Measurements from ENCODE around the gene KIF14. TPM values are rescaled to one million over a fixed set of nuclear protein-coding genes. Genes with fewer than 3 reads are reported as not detected.

The KIF14 gene
- total and polyA plus RNA-seq, 2 of the 13 experiments (the other 11 are each of a cell fraction or from before 2014, with no cell fraction given) = 3.3 to 11.2 TPM

GRCh38 chr1:200558866-200559459 is 61.6 kb downstream of the KIF14 start (continued):
- TF ChIP-seq SNAPC4 (CRISPR knock-in tag; IDR thresholded peaks at IDR 0.05) (no peak), ZNF180 (CRISPR knock-in tag; IDR thresholded peaks at IDR 0.05; ENCODE audit: borderline replicate concordance, low read depth) (no peak), ZBTB1 (CRISPR knock-in tag; IDR thresholded peaks at IDR 0.05; ENCODE audit: borderline replicate concordance) (no peak)

GRCh38 chr1:200556002-200556401 is 64.5 kb downstream of the KIF14 start:
- Histone ChIP-seq H3K36me3 (replicated peaks in 1 of 2; ENCODE audit: control insufficient read depth in 1 of 2, insufficient read depth in 2 of 2, low read length in 2 of 2) (peaks cover 0 to 22% of the 10 kb centered on the region in 2 experiments; a peak in 2 of 5 replicates), H3K9ac (ENCODE audit: insufficient read depth, low read depth, low read length) (no peak overlapping the region), H3K27ac (ENCODE audit: extremely low read length, insufficient read depth, low read length) (no peak overlapping the region), H2AFZ (ENCODE audit: low read length) (no peak overlapping the region), H3K27me3 (ENCODE audit: control insufficient read depth in 1 of 2, insufficient read depth in 2 of 2, low read length in 2 of 2) (no peaks in the 10 kb centered on the region), H3K79me2 (ENCODE audit: insufficient read depth, low read length) (no peaks in the 10 kb centered on the region), H3K4me2 (ENCODE audit: low read depth, low read length) (no peak overlapping the region), H3K4me1 (ENCODE audit: insufficient read depth, low read length) (no peaks in the 10 kb centered on the region), H4K20me1 (ENCODE audit: insufficient read depth, low read length) (no peaks in the 10 kb centered on the region), H3K9me3 (ENCODE audit: low read length) (no peaks in the 10 kb centered on the region), H3K4me3 (replicated peaks in 1 of 3; ENCODE audit: insufficient read depth in 1 of 3, low read depth in 2 of 3, low read length in 3 of 3) (no peak overlapping the region)
- FAIRE-seq (no peak), ATAC-seq (no peak), DNase-seq (ENCODE audit: low spot score) (no peak)
- POLR2A ChIA-PET = no interaction called here
- in situ Hi-C loops (cut with HindIII; ENCODE audit: extremely low pct_ligation_motif_present, low pct_unique_long_range_greater_than_20kb) (no loop called here), intact Hi-C loops (cut with micrococcal nuclease; ENCODE audit: unreplicated experiment) (loop anchor here (5.0 kb wide), 1 partner anchor 556 kb away; the partner anchor contains the start of gene CACNA1S)
- CTCF ChIA-PET (ENCODE audit: low intra/inter-chr PET ratio, low total read pairs) = no interaction called here
- BruUV-seq (replicated peaks) = no TSS peak
- TF ChIP-seq AKAP8 (CRISPR knock-in tag; IDR thresholded peaks at IDR 0.05) (no peak), ISL2 (CRISPR knock-in tag; IDR thresholded peaks at IDR 0.05) (no peak), ZNF552 (CRISPR knock-in tag; IDR thresholded peaks at IDR 0.05; ENCODE audit: borderline replicate concordance) (no peak), ZNF660 (CRISPR knock-in tag; IDR thresholded peaks at IDR 0.05; ENCODE audit: borderline replicate concordance, low read depth) (no peak), ZNF547 (CRISPR knock-in tag; IDR thresholded peaks at IDR 0.05) (no peak), HOXA5 (CRISPR knock-in tag; IDR thresholded peaks at IDR 0.05) (no peak), PRDM4 (CRISPR knock-in tag; IDR thresholded peaks at IDR 0.05; ENCODE audit: borderline replicate concordance) (no peak), MED1 (CRISPR knock-in tag; IDR thresholded peaks at IDR 0.05) (no peak), NFE2L1 (CRISPR knock-in tag; IDR thresholded peaks at IDR 0.05; ENCODE audit: borderline replicate concordance) (no peak), ZNF17 (CRISPR knock-in tag; IDR thresholded peaks at IDR 0.05) (no peak), ZNF670 (CRISPR knock-in tag; IDR thresholded peaks at IDR 0.05; ENCODE audit: borderline replicate concordance) (no peak), ZNF33A (CRISPR knock-in tag; IDR thresholded peaks at IDR 0.05; ENCODE audit: borderline replicate concordance) (no peak)
- TF ChIP-seq, protein P1, sequence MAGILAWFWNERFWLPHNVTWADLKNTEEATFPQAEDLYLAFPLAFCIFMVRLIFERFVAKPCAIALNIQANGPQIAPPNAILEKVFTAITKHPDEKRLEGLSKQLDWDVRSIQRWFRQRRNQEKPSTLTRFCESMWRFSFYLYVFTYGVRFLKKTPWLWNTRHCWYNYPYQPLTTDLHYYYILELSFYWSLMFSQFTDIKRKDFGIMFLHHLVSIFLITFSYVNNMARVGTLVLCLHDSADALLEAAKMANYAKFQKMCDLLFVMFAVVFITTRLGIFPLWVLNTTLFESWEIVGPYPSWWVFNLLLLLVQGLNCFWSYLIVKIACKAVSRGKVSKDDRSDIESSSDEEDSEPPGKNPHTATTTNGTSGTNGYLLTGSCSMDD (CRISPR knock-in tag; IDR thresholded peaks at IDR 0.05) = no peak
